ENCODE results near the gene SYCE3.
"Not testable (repeated sequence)": the region's sequence is repeated elsewhere in the genome, so short reads cannot be mapped to it uniquely, and the experiment has no call there.

The SYCE3 gene

DNA sequence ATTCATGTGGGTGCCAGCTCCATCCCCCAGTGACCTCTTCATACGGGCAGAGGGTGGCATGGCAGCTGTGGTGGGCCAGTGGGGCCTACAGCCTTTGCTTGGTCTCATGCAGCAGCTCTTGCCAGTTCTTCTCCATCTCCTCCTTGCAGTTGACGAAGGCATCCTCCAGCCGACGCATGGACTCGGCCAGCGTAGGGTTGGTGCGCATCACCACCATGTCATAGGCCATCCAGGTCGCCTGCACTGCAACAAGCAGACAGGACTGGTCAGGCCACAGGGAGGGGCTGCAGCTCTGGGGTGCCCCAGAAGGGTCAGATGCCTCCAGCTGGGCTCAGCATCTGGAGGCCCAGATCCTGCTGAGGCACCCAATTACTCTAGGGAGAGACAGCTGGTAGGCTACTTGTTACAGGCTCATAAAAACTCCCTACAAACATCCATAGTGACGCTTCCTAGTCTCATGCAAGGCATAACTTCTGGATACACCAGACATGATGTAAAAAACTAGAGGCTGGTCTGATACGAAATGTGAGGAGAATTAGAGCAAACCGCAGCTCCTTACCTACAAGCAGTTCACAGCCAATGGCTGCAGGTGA lies 11.5 kb downstream of the SYCE3 start:
- DNase-seq: no peak

DNA sequence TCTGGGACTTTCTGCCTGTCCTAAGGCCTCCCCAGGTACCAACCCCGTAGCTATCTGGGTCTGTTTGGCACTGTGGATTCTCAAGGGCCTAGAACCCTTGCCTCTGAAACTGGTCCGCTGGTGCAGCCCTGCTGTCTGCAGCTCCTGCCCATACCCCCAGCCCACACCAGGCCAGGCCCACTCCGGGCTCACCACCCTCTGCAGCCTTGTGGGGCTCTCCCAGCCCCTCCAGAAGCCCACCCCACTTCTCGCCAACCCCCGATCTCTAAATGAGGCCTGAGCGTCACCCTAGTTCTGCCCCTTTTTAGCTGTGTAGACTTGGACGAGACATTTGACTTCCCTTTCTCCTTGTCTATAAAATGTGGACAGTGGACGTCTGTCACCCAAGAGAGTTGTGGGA lies 12.3 kb downstream of the SYCE3 start:
- DNase-seq: no peak

DNA sequence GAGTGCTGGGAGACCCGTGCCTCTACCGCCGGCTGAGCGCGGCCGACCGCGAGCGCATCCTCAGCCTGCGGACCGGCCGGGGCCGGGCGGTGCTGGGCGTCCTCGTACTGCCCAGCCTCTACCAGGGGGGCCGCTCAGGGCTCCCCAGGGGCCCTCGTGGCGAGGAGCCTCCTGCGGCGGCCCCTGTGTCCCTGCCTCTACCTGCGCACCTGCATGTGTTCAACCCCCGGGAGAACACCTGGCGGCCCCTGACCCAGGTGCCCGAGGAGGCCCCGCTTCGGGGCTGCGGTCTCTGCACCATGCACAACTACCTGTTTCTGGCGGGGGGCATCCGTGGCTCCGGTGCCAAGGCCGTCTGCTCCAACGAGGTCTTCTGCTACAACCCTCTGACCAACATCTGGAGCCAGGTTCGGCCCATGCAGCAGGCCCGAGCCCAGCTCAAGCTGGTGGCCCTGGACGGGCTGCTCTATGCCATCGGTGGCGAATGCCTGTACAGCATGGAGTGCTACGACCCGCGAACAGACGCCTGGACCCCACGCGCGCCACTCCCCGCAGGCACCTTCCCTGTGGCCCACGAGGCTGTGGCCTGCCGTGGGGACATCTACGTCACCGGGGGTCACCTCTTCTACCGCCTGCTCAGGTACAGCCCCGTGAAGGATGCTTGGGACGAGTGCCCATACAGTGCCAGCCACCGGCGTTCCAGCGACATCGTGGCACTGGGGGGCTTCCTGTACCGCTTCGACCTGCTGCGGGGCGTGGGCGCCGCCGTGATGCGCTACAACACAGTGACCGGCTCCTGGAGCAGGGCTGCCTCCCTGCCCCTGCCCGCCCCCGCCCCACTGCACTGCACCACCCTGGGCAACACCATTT lies 13.6 kb downstream of the SYCE3 start:
- no peak for DNase-seq

DNA sequence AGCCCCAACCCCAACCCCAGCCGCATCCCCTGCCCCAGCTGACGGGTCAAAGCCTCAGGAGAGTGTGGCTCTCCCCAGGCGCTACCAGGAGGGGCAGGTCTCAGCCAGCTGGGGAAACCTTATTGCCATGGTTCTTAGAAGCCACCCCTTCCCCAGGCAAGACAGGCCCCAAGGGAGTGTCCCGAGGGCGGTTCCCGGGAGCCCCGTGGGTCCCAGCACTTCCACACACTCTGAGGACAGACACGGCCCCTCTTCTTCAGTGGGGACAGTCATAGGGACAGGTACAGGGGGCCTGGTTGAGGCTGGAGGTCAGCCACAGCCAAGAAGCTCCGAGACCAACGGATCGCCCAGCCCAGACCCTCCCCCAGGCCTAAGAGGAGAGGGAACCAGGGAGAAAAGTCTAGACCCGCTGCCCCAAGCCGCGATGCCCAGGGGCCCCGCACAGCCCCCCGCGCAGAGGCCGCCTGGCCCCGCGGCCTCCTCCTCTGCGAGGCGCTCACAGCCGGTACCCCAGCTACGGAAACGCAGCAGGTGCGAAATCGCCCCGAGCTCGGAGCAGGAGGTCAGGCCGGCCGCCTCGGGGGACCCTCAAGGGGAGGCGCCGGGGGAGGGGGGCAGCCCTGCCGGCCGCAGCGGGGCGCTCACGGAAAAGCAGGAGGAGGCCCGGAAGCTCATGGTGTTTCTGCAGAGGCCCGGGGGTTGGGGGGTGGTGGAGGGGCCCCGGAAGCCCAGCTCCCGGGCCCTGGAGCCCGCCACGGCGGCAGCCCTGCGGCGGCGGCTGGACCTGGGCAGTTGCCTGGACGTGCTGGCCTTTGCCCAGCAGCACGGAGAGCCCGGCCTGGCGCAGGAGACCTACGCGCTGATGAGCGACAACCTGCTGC lies 14.4 kb downstream of the SYCE3 start:
- DNase-seq: no peak

DNA sequence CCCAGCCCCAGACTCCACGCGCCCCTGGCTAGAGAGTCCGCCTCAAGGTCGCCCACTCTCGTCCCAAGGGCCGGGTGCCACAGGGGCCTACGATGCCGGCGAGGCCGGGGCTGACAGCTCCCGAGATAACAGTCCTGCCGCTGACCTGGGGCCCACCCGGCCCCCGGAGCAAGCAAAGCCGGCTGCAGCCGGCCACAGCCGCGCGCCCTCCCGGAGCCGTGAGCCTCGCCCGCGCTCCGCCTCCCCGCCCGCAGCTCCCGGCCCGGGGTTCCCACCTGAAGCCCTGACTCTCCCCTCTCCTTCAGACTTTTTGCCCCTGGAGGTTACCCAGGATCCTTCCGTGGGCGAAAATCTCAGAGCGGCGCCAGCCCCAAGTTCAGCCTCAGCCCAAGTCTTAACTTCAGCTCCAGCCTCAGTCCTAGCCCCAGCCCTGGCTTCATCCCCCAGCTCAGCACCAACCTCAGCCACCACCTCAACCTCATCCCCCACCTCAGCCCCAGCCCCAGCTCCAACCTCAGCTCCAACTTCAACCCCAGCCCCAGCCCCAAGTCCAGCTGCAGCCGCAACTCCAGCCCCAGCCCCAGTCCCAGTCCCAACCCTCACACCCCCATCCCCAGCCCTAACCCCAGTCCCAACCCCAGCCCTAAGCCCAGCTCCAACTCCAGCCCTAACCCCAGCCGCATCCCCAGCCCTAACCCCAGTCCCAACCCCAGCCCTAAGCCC lies 15.3 kb downstream of the SYCE3 start:
- DNase-seq: no peak

DNA sequence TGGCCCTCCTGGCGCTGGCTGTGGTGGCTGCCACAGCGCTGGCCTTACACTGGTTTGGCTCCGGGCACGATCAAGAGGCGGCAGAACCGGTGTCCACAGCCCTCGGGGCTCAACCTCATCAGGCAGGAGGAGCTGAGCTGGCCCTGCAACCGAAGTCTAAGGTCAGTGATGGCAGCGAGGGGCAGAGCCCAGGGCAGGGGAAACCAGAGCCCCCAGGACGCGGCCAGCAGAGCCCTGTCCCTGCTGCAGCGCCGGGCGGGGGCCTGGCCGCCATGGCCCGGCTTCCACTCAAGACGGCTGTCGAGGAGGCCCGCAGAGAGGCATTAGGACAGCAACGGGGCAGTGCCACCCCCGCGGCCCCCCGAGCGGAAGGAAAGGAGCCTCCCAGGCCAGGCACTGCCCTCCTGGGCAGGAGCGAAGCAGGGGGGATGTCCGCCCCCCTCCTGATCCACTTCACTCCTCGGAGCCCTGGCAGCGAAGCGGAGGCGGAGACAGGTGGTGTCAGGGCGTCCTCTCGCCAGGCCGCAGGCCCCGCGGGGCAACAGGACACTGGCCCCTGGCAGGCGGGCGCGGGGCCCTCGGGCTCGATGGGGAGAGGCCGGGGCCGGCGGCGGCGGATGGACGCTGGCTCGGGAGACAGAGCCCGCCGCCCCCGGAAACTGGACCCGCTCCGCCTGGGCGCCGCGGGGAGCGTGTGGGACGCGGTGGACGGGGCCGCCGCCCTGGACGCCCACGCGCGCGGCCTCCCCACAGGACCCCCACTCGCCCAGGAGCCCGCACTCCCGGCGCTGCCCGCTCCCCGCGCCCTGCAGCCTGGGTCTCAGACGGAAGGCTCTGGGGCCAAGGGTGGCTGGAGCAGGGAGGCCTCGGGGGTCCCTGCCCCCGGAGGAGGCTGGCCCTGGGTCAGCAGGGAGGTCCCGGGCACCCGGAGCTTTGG lies 16.1 kb downstream of the SYCE3 start:
- DNase-seq: no peak

DNA sequence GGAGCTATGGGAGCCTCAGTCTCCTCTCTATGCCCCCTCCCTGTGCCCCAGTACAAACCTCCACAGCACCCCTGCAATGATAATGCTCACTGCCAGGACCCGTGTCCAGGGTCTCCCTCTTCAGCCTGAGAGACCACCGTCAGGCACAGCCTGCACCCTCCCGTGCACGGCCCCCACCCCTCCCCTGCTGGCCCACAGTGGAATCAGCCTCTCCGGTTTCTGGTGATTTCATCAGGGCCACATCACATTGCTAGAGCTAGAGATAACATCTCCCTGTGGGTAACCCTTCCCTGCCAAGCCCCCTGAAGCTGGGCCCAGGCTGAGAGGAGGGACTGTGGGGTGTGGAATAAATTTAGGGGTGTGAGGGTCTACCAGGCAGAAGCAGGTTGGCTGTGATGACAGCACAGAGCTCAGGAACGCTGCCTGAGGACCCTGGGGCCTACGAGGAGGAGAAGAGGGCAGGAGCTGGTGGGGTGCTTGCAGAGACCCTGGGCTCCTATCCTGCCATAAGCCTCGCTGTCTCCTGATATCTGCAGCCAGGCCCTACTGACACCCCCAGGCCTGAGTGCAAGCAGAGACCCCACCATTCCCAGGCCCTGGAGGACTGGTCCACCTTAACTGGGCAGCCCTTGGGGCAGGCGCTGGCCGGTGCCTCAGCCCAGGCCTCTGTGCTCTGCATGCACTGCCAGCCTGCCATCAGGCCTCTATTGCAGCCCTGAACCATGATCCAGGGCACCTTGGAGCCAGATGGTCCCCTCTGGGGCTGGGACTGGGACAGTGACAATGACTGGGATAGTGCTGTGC lies 17.0 kb downstream of the SYCE3 start, which contains the start of gene KLHDC7B:
KLHDC7B (plus strand) TSS at position 378 of the 804 bp plus-strand sequence; CDS start at position 723, 345 bp downstream.
- DNase-seq: no peak

DNA sequence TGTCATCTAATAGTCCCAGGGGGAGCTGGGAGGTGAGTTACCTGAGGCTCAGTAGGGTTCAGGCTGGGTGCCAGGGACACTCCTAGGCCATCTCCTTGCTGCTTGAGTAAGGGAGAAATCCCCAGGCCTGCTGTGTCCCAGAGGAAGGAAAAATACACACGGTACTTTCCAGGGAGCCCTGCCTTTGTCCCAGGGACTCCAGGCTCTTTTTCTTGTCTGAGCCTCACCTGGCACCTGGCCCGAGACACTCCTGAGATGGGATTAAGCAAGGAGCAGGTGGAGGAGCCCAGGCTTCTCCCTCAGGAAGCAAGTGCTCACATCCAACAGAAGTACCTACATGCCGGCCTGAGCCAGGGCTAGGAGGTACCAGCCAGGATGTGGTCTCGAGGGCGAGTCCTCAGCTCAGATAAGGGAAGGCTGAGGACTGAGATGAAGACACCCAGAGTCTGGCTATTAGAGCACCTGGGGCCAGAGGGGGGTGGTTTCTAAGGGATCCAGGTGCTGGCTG lies 17.9 kb downstream of the SYCE3 start:
- DNase-seq: no peak

DNA sequence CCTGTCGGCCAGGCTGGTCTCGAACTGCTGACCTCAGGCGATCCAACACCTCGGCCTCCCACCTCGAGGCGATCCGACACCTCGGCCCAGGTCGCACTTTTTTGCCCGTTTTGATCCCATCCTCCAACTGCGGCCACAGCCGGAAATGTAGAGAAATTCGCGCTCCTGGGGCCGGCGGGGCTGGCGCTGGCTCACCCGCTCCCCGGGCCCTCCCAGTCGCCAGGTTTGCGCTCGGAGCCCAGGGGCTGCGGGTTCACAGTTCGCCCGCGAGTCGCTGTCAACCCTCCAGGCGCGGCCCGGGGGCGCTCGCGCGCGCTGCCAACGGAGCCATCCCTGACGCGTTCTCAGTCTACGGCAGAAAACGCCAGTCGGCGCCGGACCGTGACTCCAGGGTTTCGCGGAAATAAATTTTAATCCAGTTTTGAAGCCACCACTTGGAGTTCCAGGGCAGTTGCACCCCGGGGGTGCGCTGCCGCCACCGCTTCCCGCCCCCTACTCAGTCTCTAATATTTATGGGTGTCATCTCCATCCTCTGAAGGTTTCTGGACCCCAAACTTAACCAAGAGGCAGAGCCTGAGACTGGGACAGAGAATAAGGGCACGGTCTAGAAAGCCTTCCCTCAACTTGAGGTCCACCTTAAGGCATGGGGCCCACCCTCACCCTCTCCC lies 18.5 kb downstream of the SYCE3 start:
- DNase-seq: peak in 25 of 51 donors; percentile 21 to 74 (median 46)

DNA sequence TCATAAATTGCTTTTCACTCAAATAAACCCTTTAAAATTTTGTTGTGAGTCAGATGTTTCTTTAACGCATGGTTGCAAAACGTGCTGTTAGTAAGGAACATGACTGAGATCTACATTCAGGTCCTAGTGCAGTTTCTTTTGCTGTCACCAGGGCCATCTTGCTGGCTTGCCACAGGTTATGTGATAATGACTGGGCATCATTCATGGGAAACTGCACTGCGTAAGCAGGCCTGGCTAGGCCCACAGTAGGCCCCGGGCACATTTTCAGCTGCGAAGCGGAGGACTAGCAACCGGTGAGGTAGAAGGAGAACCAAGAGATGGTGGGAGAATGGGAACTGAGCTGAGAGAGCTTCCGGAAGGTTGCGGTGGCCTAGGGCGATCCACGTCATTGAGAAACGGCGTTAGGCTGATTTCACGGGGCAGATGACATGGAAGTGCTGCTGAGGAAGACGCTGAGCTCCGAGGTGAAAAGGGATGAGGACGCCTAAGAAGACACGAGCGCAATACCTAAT lies 20.2 kb downstream of the SYCE3 start:
- no peak for DNase-seq

DNA sequence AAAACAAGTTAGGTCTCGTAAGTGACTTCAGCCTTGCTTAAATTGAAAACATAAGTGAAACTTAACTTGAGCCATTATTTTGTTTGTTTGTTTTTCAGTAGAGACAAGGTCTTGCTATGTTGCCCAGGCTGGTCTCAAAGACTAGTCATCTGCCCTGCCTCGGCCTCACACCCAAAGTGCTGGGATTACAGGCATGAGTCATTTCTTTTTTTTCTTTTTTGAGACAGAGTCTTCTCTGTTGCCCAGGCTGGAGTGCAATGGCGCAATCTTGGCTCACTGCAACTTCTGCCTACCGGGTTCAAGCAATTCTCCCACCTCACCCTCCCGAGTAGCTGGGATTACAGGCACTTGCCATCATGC lies 21.1 kb downstream of the SYCE3 start:
- DNase-seq: not testable (repeated sequence)

DNA sequence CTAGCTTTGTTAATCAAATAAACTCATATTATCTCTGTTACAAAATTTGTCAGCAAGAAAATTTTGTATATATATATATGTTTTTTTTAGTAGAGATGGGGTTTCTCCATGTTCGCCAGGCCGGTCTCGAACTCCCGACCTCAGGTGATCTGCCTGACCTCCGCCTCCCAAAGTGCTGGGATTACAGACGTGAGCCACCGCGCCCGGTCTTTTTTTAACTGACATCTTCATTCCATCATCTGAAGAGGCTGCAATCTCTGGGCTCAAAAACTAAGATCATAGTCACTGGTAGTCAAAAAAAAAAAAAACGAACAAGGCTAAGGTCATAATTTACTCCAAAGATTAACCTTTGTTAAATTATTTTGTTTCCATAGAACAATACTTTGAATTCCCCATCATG lies 22.3 kb downstream of the SYCE3 start:
- DNase-seq: no peak

DNA sequence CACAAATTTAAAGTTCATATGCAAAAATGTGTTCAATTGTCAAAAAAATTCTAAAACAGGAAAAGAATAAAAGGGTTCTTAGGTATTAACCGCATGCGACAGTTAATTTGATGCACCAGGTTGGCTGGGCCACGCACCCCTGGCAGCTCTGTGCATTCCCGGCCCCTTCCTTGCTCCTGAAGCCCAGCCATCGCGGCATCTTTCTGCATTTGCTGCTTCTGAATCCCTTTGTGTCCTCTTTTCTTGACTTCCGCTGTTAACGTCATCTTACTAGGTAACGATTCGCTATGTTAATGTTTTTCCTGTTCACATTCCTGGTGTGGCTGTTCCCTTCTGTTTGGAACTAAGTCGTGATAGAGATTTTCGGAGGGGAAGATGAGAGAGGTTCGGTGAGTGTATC lies 25.0 kb downstream of the SYCE3 start:
- DNase-seq: no peak

DNA sequence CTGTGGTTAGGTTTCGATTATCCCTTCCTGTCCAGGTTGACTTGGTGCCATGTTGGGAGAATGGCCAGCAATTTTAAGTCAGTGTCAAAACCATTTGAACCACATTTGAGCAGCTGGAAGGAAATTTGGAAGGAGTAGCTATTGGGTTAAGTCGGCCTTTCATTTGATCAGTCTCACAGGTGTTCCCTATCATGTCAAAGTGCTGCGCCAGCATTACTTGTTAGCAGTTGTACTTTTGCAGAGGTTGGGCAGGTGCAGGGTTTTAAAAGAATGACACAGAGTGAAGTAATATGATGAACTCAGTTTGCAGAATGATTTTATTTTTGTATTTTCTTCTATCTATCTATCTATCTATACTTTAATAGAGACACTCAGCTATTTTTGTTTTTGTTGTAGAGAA lies 26.5 kb downstream of the SYCE3 start:
- DNase-seq: no peak

DNA sequence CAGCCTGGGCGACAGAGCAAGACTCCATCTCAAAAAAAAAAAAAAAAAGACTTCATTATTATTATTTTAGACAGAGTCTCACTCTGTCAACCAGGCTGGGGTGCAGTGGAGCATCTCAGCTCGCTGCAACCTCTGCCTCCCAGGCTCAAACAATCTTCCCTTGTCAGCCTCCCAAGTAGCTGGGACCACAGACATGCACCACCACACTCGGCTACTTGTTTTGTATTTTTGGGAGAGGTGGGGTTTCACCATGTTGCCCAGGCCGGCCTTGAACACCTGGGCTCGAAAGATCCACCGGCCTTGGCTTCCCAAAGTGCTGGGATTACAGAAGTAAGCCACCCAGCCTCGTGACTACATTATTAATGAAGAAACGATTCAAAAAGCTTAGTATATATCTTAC lies 27.6 kb downstream of the SYCE3 start:
- DNase-seq: no peak

DNA sequence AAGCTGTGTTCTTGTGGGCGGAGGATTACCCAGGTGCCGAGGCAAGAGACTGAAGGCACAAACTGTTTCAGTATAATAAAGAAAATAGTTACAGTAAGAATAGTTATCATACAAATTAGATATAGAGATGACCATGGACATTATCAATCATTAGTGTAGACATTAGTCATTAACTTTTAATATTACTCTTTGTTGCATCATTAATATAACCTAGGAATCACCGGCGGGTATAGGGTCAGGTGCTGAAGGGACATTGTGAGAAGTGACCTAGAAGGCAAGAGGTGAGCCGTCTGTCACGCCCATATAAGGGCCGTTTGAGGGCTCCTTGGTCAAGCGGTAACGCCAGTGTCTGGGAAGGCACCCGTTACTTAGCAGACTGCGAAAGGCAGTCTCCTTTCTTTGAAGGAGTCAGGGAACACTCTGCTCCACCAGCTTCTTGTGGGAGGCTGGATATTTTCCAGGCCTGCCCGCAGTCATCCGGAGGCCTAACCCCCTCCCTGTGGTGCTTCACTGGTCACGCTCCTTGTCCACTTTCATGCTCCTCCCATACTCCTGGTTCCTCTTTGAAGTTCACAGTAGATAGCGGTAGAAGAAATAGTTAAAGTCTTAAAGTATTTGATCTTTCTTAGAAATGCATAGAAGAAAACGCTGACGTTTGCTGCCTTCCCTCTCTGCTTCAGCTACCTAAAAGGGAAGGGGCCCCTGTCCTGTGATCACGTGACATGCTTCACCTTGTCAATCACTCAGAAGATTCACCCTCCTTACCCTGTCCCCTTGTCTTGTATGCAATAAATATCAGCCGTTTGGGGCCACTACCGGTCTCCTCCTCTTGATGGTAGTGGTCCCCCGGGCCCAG lies 28.6 kb downstream of the SYCE3 start:
- not testable (repeated sequence) for DNase-seq

Measured in hypothalamus (tissue), 51 donors.